H1 (cell line): Measurements from ENCODE around the gene ARL2BP. TPM values are rescaled to one million over a fixed set of nuclear protein-coding genes. Genes with fewer than 3 reads are reported as not detected.

Source experiments
- CTCF ChIA-PET: fragments of 300-600 bp; sonication (Branson Sonifier 250); formaldehyde crosslinking; loops from one replicate; lab custom pipeline; 2021; ENCODE audit not compliant: partially characterized antibody; lab: Charles Lee
- POLR2A ChIA-PET: fragments of 300-600 bp; sonication (Branson Sonifier 250); formaldehyde crosslinking; loops from one replicate; lab custom pipeline; 2021; ENCODE audit warnings: inconsistent platforms; ENCODE audit not compliant: partially characterized antibody; lab: Charles Lee
- DNase-seq, 2 experiments: peaks; one replicate each; pipeline versions ENCODE4 v3.0.0 to v3.0.0-alpha.2; 2010 to 2022; ENCODE audit warnings: low spot score in 2 of 2, low read depth in 1 of 2, mixed read lengths in 1 of 2
- FAIRE-seq: peaks from 2 replicates; lab custom pipeline; 2011; peaks lifted over from hg19 to GRCh38; lab: Jason Lieb, UNC
- H2AFZ ChIP-seq: 2 replicates; pipeline ENCODE4 v1.8.1; 2012; ENCODE audit warnings: low read length, inconsistent platforms
- H2AK5ac ChIP-seq: 2 replicates; pipeline ENCODE4 v1.6.1; 2013; ENCODE audit warnings: low read depth, low read length
- H2BK120ac ChIP-seq: replicated peaks from 2 replicates; pipeline ENCODE3; 2013; ENCODE audit warnings: low read depth, low read length, inconsistent platforms
- H2BK12ac ChIP-seq: 2 replicates; pipeline ENCODE4 v1.6.1; 2013; ENCODE audit warnings: low read depth, low read length
- H2BK15ac ChIP-seq: 2 replicates; pipeline ENCODE4 v1.6.1; 2013; ENCODE audit warnings: low read length
- H2BK20ac ChIP-seq: 2 replicates; pipeline ENCODE4 v1.6.1; 2013; ENCODE audit warnings: low read length
- H2BK5ac ChIP-seq: 2 replicates; pipeline ENCODE4 v1.6.1; 2013; ENCODE audit warnings: low read depth, low read length
- H3K14ac ChIP-seq: 2 replicates; pipeline ENCODE4 v1.6.1; 2013; ENCODE audit warnings: inconsistent platforms; ENCODE audit not compliant: insufficient read length
- H3K18ac ChIP-seq: 2 replicates; pipeline ENCODE4 v1.6.1; 2013; ENCODE audit warnings: low read length; ENCODE audit errors: extremely low read depth
- H3K23ac ChIP-seq: 2 replicates; pipeline ENCODE4 v1.6.1; 2013; ENCODE audit warnings: inconsistent platforms; ENCODE audit not compliant: insufficient read length
- H3K23me2 ChIP-seq: 2 replicates; pipeline ENCODE4 v1.6.1; 2013; ENCODE audit warnings: low read depth, low read length
- H3K27ac ChIP-seq: 2 replicates; pipeline ENCODE4 v1.6.1; 2011; ENCODE audit warnings: low read depth, low read length, inconsistent platforms
- H3K27me3 ChIP-seq, 4 experiments: replicated peaks in 1 of 4; 1 replicate in 1 of 4; 2 replicates in 3 of 4; pipeline versions ENCODE4 v1.6.1 to v1.8.1; 2011 to 2013; ENCODE audit warnings: low read length in 3 of 4, mild to moderate bottlenecking in 3 of 4, inconsistent platforms in 2 of 4, mixed read lengths in 2 of 4, moderate library complexity in 1 of 4; ENCODE audit not compliant: control insufficient read depth in 3 of 4, insufficient read depth in 3 of 4; ENCODE audit errors: extremely low read depth in 1 of 4
- H3K36me3 ChIP-seq, 4 experiments: 2 replicates each; pipeline versions ENCODE4 v1.6.1 to v1.8.1; 2011 to 2013; ENCODE audit warnings: mild to moderate bottlenecking in 4 of 4, low read length in 3 of 4, moderate library complexity in 2 of 4, control low read depth in 1 of 4, inconsistent platforms in 1 of 4; ENCODE audit not compliant: insufficient read depth in 4 of 4, control insufficient read depth in 2 of 4
- H3K4ac ChIP-seq: replicated peaks from 2 replicates; pipeline ENCODE3; 2013; ENCODE audit warnings: low read length, low read depth, mixed read lengths, inconsistent platforms; ENCODE audit not compliant: insufficient read length
- H3K4me1 ChIP-seq, 4 experiments: replicated peaks in 1 of 4; 1 replicate in 1 of 4; 2 replicates in 3 of 4; pipeline versions ENCODE4 v1.6.1 to v1.8.1; 2011 to 2013; ENCODE audit warnings: low read length in 3 of 4, inconsistent platforms in 2 of 4, mixed read lengths in 1 of 4; ENCODE audit not compliant: insufficient read depth in 4 of 4, control insufficient read depth in 3 of 4
- H3K4me2 ChIP-seq, 2 experiments: 2 replicates each; pipeline versions ENCODE4 v1.6.1 to v1.8.1; 2011 to 2013; ENCODE audit warnings: low read depth in 2 of 2, low read length in 2 of 2, control low read depth in 1 of 2, inconsistent platforms in 1 of 2, mild to moderate bottlenecking in 1 of 2; ENCODE audit not compliant: insufficient read depth in 1 of 2
- H3K4me3 ChIP-seq, 4 experiments: fragments of 200-600, 300-600 bp in 1 of 4; sonication (generic), shearing (Covaris generic), sonication (Bioruptor Twin) in 1 of 4; 2 replicates each; pipeline versions ENCODE4 v1.5.1 to v1.8.1; 2011 to 2016; ENCODE audit warnings: low read length in 4 of 4, low read depth in 3 of 4, control low read depth in 2 of 4, inconsistent platforms in 2 of 4, mild to moderate bottlenecking in 2 of 4, mixed read lengths in 1 of 4, moderate library complexity in 1 of 4; ENCODE audit not compliant: insufficient read depth in 2 of 4; ENCODE audit errors: extremely low read depth in 1 of 4
- H3K56ac ChIP-seq: replicated peaks from 2 replicates; pipeline ENCODE3; 2013; ENCODE audit warnings: low read depth, mild to moderate bottlenecking, mixed read lengths, low read length, inconsistent platforms; ENCODE audit not compliant: insufficient read length
- H3K79me1 ChIP-seq: 2 replicates; pipeline ENCODE4 v1.6.1; 2013; ENCODE audit warnings: low read depth, low read length, control low read depth
- H3K79me2 ChIP-seq, 2 experiments: 2 replicates each; pipeline versions ENCODE4 v1.6.1 to v1.8.1; 2012 to 2013; ENCODE audit warnings: low read length in 2 of 2, mild to moderate bottlenecking in 2 of 2, inconsistent platforms in 1 of 2; ENCODE audit not compliant: insufficient read depth in 2 of 2, control insufficient read depth in 1 of 2
- H3K9ac ChIP-seq, 4 experiments: replicated peaks in 1 of 4; 1 replicate in 1 of 4; 2 replicates in 3 of 4; pipeline versions ENCODE4 v1.6.1 to v1.8.1; 2011 to 2013; ENCODE audit warnings: low read depth in 3 of 4, low read length in 3 of 4, control low read depth in 2 of 4, mild to moderate bottlenecking in 2 of 4, moderate library complexity in 2 of 4, inconsistent platforms in 1 of 4; ENCODE audit errors: extremely low read depth in 1 of 4
- H3K9me3 ChIP-seq, 2 experiments: 2 replicates each; pipeline versions ENCODE4 v1.6.1 to v1.8.1; 2012 to 2013; ENCODE audit warnings: mild to moderate bottlenecking in 2 of 2, moderate library complexity in 2 of 2, control low read depth in 1 of 2, inconsistent platforms in 1 of 2, low read depth in 1 of 2, low read length in 1 of 2, mixed read lengths in 1 of 2; ENCODE audit not compliant: insufficient read depth in 2 of 2
- H4K20me1 ChIP-seq, 2 experiments: replicated peaks in 1 of 2; 2 replicates each; pipeline versions ENCODE3 to v1.8.1; 2011 to 2013; ENCODE audit warnings: inconsistent platforms in 2 of 2, low read length in 2 of 2, mild to moderate bottlenecking in 1 of 2; ENCODE audit not compliant: insufficient read depth in 2 of 2, control insufficient read depth in 1 of 2
- H4K5ac ChIP-seq: 2 replicates; pipeline ENCODE4 v1.6.1; 2013; ENCODE audit warnings: low read length, low read depth, mixed read lengths, inconsistent platforms; ENCODE audit not compliant: insufficient read length
- H4K8ac ChIP-seq: 2 replicates; pipeline ENCODE4 v1.8.0; 2013; ENCODE audit warnings: mild to moderate bottlenecking, moderate library complexity, low read length, inconsistent platforms; ENCODE audit not compliant: insufficient read depth; ENCODE audit errors: extremely low read depth
- H4K91ac ChIP-seq: replicated peaks from 2 replicates; pipeline ENCODE3; 2013; ENCODE audit warnings: low read length, mixed read lengths, inconsistent platforms; ENCODE audit not compliant: insufficient read length
- ASH2L ChIP-seq: fragments of 200-600, 300-600 bp; sonication (generic); IDR thresholded peaks from one replicate; pipeline ENCODE4 v1.7.1; 2017; ENCODE audit warnings: low read length
- BRCA1 ChIP-seq: IDR thresholded peaks from 2 replicates; pipeline ENCODE4 v1.6.1; 2012; ENCODE audit warnings: low read depth, low read length, improper control_type of control experiment
- CEBPB ChIP-seq: IDR thresholded peaks from 2 replicates; pipeline ENCODE4 v1.6.1; 2012; ENCODE audit warnings: low read depth, low read length
- CHD1 ChIP-seq: IDR thresholded peaks from 2 replicates; pipeline ENCODE4 v1.6.1; 2012; ENCODE audit warnings: low read depth, low read length, improper control_type of control experiment
- CREB1 ChIP-seq: IDR thresholded peaks from 2 replicates; pipeline ENCODE4 v1.6.1; 2012; ENCODE audit warnings: inconsistent platforms
- EGR1 ChIP-seq: IDR thresholded peaks from 2 replicates; pipeline ENCODE4 v1.6.1; 2011; ENCODE audit warnings: low read depth, low read length, borderline replicate concordance
- JUN ChIP-seq: IDR thresholded peaks from 2 replicates; pipeline ENCODE4 v1.6.1; 2011; ENCODE audit warnings: low read depth, mild to moderate bottlenecking, improper control_type of control experiment, low read length
- KDM5A ChIP-seq: fragments of 200-600 bp; IDR thresholded peaks from 2 replicates; pipeline ENCODE4 v1.7.1; 2012; ENCODE audit warnings: mild to moderate bottlenecking, low read length, inconsistent platforms, mixed read lengths
- POLR2AphosphoS5 ChIP-seq: IDR thresholded peaks from 2 replicates; pipeline ENCODE4 v1.6.1; 2011; ENCODE audit warnings: low read depth, low read length
- RBBP5 ChIP-seq: IDR thresholded peaks from 2 replicates; pipeline ENCODE4 v1.7.1; 2012; ENCODE audit warnings: low read depth, mild to moderate bottlenecking, inconsistent platforms, low read length, moderate library complexity, borderline replicate concordance
- RXRA ChIP-seq: IDR thresholded peaks from 2 replicates; pipeline ENCODE4 v1.6.1; 2011; ENCODE audit warnings: low read depth, mild to moderate bottlenecking, low read length, moderate library complexity; ENCODE audit not compliant: insufficient read depth
- SP1 ChIP-seq: IDR thresholded peaks from 2 replicates; pipeline ENCODE4 v1.6.1; 2011; ENCODE audit warnings: low read depth, low read length
- TAF1 ChIP-seq: IDR thresholded peaks from 2 replicates; pipeline ENCODE4 v1.6.1; 2011; ENCODE audit warnings: mild to moderate bottlenecking, low read depth, low read length
- TBP ChIP-seq: IDR thresholded peaks from 2 replicates; pipeline ENCODE4 v1.6.1; 2011; ENCODE audit warnings: low read depth, low read length, improper control_type of control experiment
- TCF12 ChIP-seq: IDR thresholded peaks from 2 replicates; pipeline ENCODE4 v1.6.1; 2011; ENCODE audit warnings: low read depth, mild to moderate bottlenecking, low read length
- WGBS, 2 experiments: shearing (Covaris generic) in 1 of 2; methylation state at CpG; one replicate each; pipeline versions ENCODE4 v1.1.6 to v1.1.7; 2013 to 2015; ENCODE audit warnings: low lambda C conversion rate in 2 of 2, mixed read lengths in 2 of 2, inconsistent platforms in 1 of 2, low coverage in 1 of 2, missing lambda C conversion rate in 1 of 2; ENCODE audit not compliant: insufficient replicate concordance in 2 of 2, insufficient coverage in 1 of 2, insufficient read length in 1 of 2; ENCODE audit errors: extremely low coverage in 1 of 2, missing lambda C conversion rate in 1 of 2; 5-methylcytosine and 5-hydroxymethylcytosine counted together
- polyA plus RNA-seq, 7 experiments: library from polyadenylated mRNA; depleted of rRNA in 3 of 7; stranded (reverse) in 5 of 7; unstranded in 2 of 7; fragments of >200 nt in 5 of 7; fragments of 200-250 nt in 2 of 7; gene quantifications; 1 replicate in 5 of 7; 2 replicates in 1 of 7; 4 replicates in 1 of 7; pipeline versions ENCODE4 v1.2.1 to v1.2.3, GENCODE V29; 2011 to 2013; ENCODE audit warnings: missing spikeins in 2 of 7, mixed read lengths in 2 of 7
- total RNA-seq: library from RNA; stranded (reverse); fragmentation: NEBNext Ultra II Directional; extraction: Animal tissue kit (Norgen Biotek cat#: 25700); gene quantifications from 2 replicates; pipeline ENCODE4 v1.2.1, GENCODE V29; 2021

ARL2BP gene
- total and polyA plus RNA-seq, 2 of the 8 experiments (the other 6 are each of a cell fraction or from before 2014, with no cell fraction given) = 13.6 to 18.3 TPM

- Histone ChIP-seq H3K4ac (no peak overlapping the region), H3K4me3 (no peak overlapping the region)
- TF ChIP-seq EGR1 = no peak
- TF ChIP-seq ASH2L = no peak
- no peak for TF ChIP-seq TBP
- TF ChIP-seq RBBP5 = no peak
- no peak for TF ChIP-seq SP1
- no peak for TF ChIP-seq CEBPB
- TF ChIP-seq KDM5A = no peak
- TF ChIP-seq CREB1 = no peak
- TF ChIP-seq CHD1 = no peak
- no peak for TF ChIP-seq POLR2AphosphoS5
- TF ChIP-seq BRCA1 = no peak
- no peak for TF ChIP-seq TCF12
- no peak for TF ChIP-seq RXRA
- TF ChIP-seq TAF1 = no peak
- no peak for TF ChIP-seq JUN
- TF ChIP-seq, all 59 proteins: peak for 0
- Histone ChIP-seq H4K91ac (no peak overlapping the region), H3K4me2 (no peak overlapping the region), H2AK5ac (no peak overlapping the region), H4K5ac (no peak overlapping the region), H3K27ac (no peak overlapping the region), H4K20me1 (no peaks in the 10 kb centered on the region), H3K23ac (no peak overlapping the region), H4K8ac (no peak overlapping the region), H3K9ac (no peak overlapping the region), H3K18ac (no peak overlapping the region), H2BK12ac (no peak overlapping the region), H3K14ac (no peak overlapping the region), H3K23me2 (peaks cover 2% of the 10 kb centered on the region), H2BK120ac (no peak overlapping the region), H3K36me3 (peaks cover 14 to 43% (median 31%) of the 10 kb centered on the region in 4 experiments; a peak in 7 of 8 replicates), H2AFZ (no peak overlapping the region), H3K4me1 (no peaks in the 10 kb centered on the region), H3K79me2 (no peaks in the 10 kb centered on the region), H2BK20ac (no peak overlapping the region), H2BK15ac (no peak overlapping the region), H3K56ac (no peak overlapping the region), H3K79me1 (no peaks in the 10 kb centered on the region), H3K27me3 (no peaks in the 10 kb centered on the region), H3K9me3 (no peaks in the 10 kb centered on the region), H2BK5ac (no peak overlapping the region)
- 86% methylated on average over 1 of the region's 1 CpG; no CpG with 5 or more reads in 1 of the 2 experiments for WGBS, 2 experiments
- FAIRE-seq = no peak
- CTCF ChIA-PET = interaction anchor here (0.8 kb wide), 1 partner anchor 15 kb away, joined by 5 read pairs; no protein-coding TSS in a partner anchor
- POLR2A ChIA-PET = no interaction called here
- DNase-seq = no peak
Measured at GRCh38 chr16:57229079-57229478, 16.0 kb upstream of the ARL2BP start.
